Spleen (tissue), 11 donors: ENCODE measurements around the gene TRPM5. TPM values are rescaled to one million over a fixed set of nuclear protein-coding genes. Genes with fewer than 3 reads are reported as not detected.

Experiments
- DNase-seq: peaks from one replicate; pipeline ENCODE4 v3.0.0-alpha.2; 2020
- H3K27ac ChIP-seq, 8 donors: fragments of 200-600 bp; sonication (generic) in 7 of 8; 1 replicate in 4 of 8; 2 replicates in 4 of 8; pipeline versions ENCODE4 v1.5.0 to v1.8.0; 2016 to 2021; ENCODE audit warnings: inconsistent platforms in 4 of 8, mild to moderate bottlenecking in 4 of 8, moderate library complexity in 1 of 8
- H3K27me3 ChIP-seq, 7 donors: fragments of 200-600 bp; sonication (generic) in 6 of 7; replicated peaks in 1 of 7; 1 replicate in 4 of 7; 2 replicates in 3 of 7; pipeline versions ENCODE4 v1.5.0 to v1.8.0; 2016 to 2021; ENCODE audit warnings: inconsistent platforms in 3 of 7, mild to moderate bottlenecking in 1 of 7
- H3K36me3 ChIP-seq, 6 donors: fragments of 200-600 bp; sonication (generic) in 5 of 6; 1 replicate in 4 of 6; 2 replicates in 2 of 6; pipeline versions ENCODE4 v1.5.0 to v1.8.0; 2016 to 2021; ENCODE audit warnings: inconsistent platforms in 2 of 6
- H3K4me1 ChIP-seq, 6 donors: fragments of 200-600 bp; sonication (generic) in 5 of 6; 1 replicate in 3 of 6; 2 replicates in 3 of 6; pipeline versions ENCODE4 v1.5.0 to v1.8.0; 2016 to 2021; ENCODE audit warnings: inconsistent platforms in 3 of 6
- H3K4me3 ChIP-seq, 8 donors: fragments of 200-600 bp; sonication (generic) in 7 of 8; 1 replicate in 4 of 8; 2 replicates in 4 of 8; pipeline versions ENCODE4 v1.5.0 to v1.8.0; 2016 to 2021; ENCODE audit warnings: inconsistent platforms in 4 of 8, mild to moderate bottlenecking in 4 of 8, moderate library complexity in 2 of 8
- H3K9me3 ChIP-seq, 8 donors: fragments of 200-600 bp; sonication (generic) in 7 of 8; 1 replicate in 4 of 8; 2 replicates in 4 of 8; pipeline versions ENCODE4 v1.5.0 to v1.8.0; 2016 to 2021; ENCODE audit warnings: inconsistent platforms in 4 of 8
- CTCF ChIP-seq, 11 experiments: fragments of 200-600 bp in 7 of 11; fragments of 450-650 bp in 4 of 11; sonication (generic) in 4 of 11; IDR thresholded peaks in 8 of 11; conservative IDR thresholded peaks in 3 of 11; 1 replicate in 7 of 11; 2 replicates in 4 of 11; pipeline versions ENCODE4 v1.4.0 to v1.8.0; 2016 to 2021; ENCODE audit warnings: antibody characterized with exemption in 11 of 11, inconsistent platforms in 4 of 11, mild to moderate bottlenecking in 1 of 11
- POLR2A ChIP-seq, 3 donors: fragments of 450-650 bp; IDR thresholded peaks; one replicate each; pipeline ENCODE4 v1.5.1; 2017; ENCODE audit warnings: antibody characterized with exemption in 3 of 3, mild to moderate bottlenecking in 1 of 3
- POLR2AphosphoS5 ChIP-seq, 3 donors: sonication (generic); formaldehyde crosslinking; IDR thresholded peaks; one replicate each; pipeline ENCODE4 v1.5.1; 2017; ENCODE audit warnings: antibody characterized with exemption in 3 of 3
- WGBS, 5 donors: extraction: QIAGEN DNeasy Blood & Tissue Kit in 3 of 5; methylation state at CpG; one replicate each; pipeline versions ENCODE4 v1.1.5 to v1.1.7; 2013 to 2018; 5-methylcytosine and 5-hydroxymethylcytosine counted together
- intact Hi-C: fragments of 100-400 bp; cut with DNase I; formaldehyde crosslinking; loops from one replicate; pipeline ENCODE4 v1.15.0; 2023; ENCODE audit warnings: low total_unique reads
- polyA plus RNA-seq, 3 donors: library from polyadenylated mRNA; stranded (reverse); fragments of 200-250 nt; gene quantifications; one replicate each; pipeline ENCODE4 v1.2.1, GENCODE V29; 2013
- total RNA-seq, 7 donors: library from RNA; depleted of rRNA in 3 of 7; stranded (reverse); fragments of >200 nt in 3 of 7; fragmentation: NEBNext Ultra II Directional in 4 of 7; extraction: Animal tissue kit (Norgen Biotek cat#: 25700) in 4 of 7; gene quantifications; one replicate each; pipeline versions ENCODE4 v1.1.0 to v1.2.1, GENCODE V29; 2016 to 2021
- donor health status: healthy with polysubstance abuse.
- donor health status: DM: no; HTN: no; CAD: no; lungs with moderate emphysema.
- donor health status: DM: no; HTN: no; CAD: no.
- donor health status: Bipolar disorder and iron deficiency.
- donor health status: healthy.
- donor health status: DM: no; HTN: no; CAD: no.
- donor health status: DM: yes; HTN: yes; CAD: no.

TRPM5 gene
- total and polyA plus RNA-seq, 10 donors: 0.02 to 0.28 (median 0.16) TPM; not detected in 4

GRCh38 chr11:2423157-2424025, 20.9 kb downstream of the TRPM5 start:
- Histone ChIP-seq H3K27me3 (peaks cover 0 to 39% (median 9%) of the 10 kb centered on the region in 7 donors), H3K4me1 (peaks cover 6 to 21% (median 14%) of the 10 kb centered on the region in 6 donors), H3K27ac (no peak overlapping the region), H3K4me3 (no peak overlapping the region), H3K36me3 (no peaks in the 10 kb centered on the region), H3K9me3 (no peaks in the 10 kb centered on the region)
- TF ChIP-seq CTCF (IDR thresholded peaks at IDR 0.05 in 8 of 11, conservative IDR thresholded peaks at IDR 0.05 in 3 of 11): no peak
- no peak for TF ChIP-seq POLR2AphosphoS5 (IDR thresholded peaks at IDR 0.05)
- no peak for TF ChIP-seq POLR2A (IDR thresholded peaks at IDR 0.05)
- DNase-seq: no peak
- WGBS, 5 donors: 78 to 87% (median 83%) methylated on average over 22 to 26 of the region's 26 CpGs
- intact Hi-C loops: no loop called here

- Histone ChIP-seq H3K4me1 (peaks cover 6 to 21% (median 14%) of the 10 kb centered on the region in 6 donors), H3K27me3 (peaks cover 0 to 39% (median 9%) of the 10 kb centered on the region in 7 donors), H3K4me3 (no peak overlapping the region), H3K9me3 (no peaks in the 10 kb centered on the region), H3K27ac (no peak overlapping the region), H3K36me3 (no peaks in the 10 kb centered on the region)
- intact Hi-C loops: no loop called here
- DNase-seq: no peak
- 82 to 92% (median 89%) methylated on average over 5 to 14 of the region's 14 CpGs for WGBS, 5 donors
- TF ChIP-seq POLR2AphosphoS5 (IDR thresholded peaks at IDR 0.05): no peak
These were observed 21.7 kb downstream of the TRPM5 start for GRCh38 chr11:2422461-2423156.

- TF ChIP-seq CTCF (IDR thresholded peaks at IDR 0.05 in 8 of 11, conservative IDR thresholded peaks at IDR 0.05 in 3 of 11) (no peak), POLR2AphosphoS5 (IDR thresholded peaks at IDR 0.05) (no peak), POLR2A (IDR thresholded peaks at IDR 0.05) (no peak)
- Histone ChIP-seq H3K4me3 (no peak overlapping the region), H3K27ac (no peak overlapping the region), H3K36me3 (no peaks in the 10 kb centered on the region), H3K9me3 (no peaks in the 10 kb centered on the region), H3K4me1 (peaks cover 6 to 21% (median 14%) of the 10 kb centered on the region in 6 donors), H3K27me3 (peaks cover 0 to 39% (median 9%) of the 10 kb centered on the region in 7 donors)
- no peak for DNase-seq
- intact Hi-C loops: no loop called here
- 83 to 91% (median 88%) methylated on average over 13 to 17 of the region's 17 CpGs for WGBS, 5 donors
These were observed 22.3 kb downstream of the TRPM5 start for GRCh38 chr11:2421996-2422395.

- WGBS, 5 donors: 63 to 82% (median 81%) methylated on average over 12 to 19 of the region's 19 CpGs
- TF ChIP-seq CTCF (IDR thresholded peaks at IDR 0.05 in 8 of 11, conservative IDR thresholded peaks at IDR 0.05 in 3 of 11) (no peak), POLR2A (IDR thresholded peaks at IDR 0.05) (no peak), POLR2AphosphoS5 (IDR thresholded peaks at IDR 0.05) (no peak)
- no peak for DNase-seq
These were observed 22.9 kb downstream of the TRPM5 start for GRCh38 chr11:2421226-2421994.

More at GRCh38 chr11:2421226-2421994, 22.9 kb downstream of the TRPM5 start:
- peaks cover 0 to 38% (median 7%) of the 10 kb centered on the region in 7 donors for H3K27me3 ChIP-seq
- H3K9me3 ChIP-seq: no peaks in the 10 kb centered on the region
- H3K4me1 ChIP-seq: peaks cover 6 to 21% (median 14%) of the 10 kb centered on the region in 6 donors
- no peak overlapping the region for H3K27ac ChIP-seq
- intact Hi-C loops: no loop called here
- H3K36me3 ChIP-seq: no peaks in the 10 kb centered on the region
- no peak overlapping the region for H3K4me3 ChIP-seq
